Stimulated activated CD4-positive, alpha-beta T cell treated with anti-CD3 and anti-CD28 coated beads, TNF-alpha, amount 100 ng/mL, for 4 hours (primary cell): ENCODE results near the gene PPP1R26.
"Not testable (repeated sequence)": the region's sequence is repeated elsewhere in the genome, so short reads cannot be mapped to it uniquely, and the experiment has no call there.

ENCODE experiments used
- DNase-seq, 3 experiments: peaks; one replicate each; pipeline ENCODE4 v3.0.0-alpha.2; 2020; ENCODE audit warnings: low read depth in 3 of 3

The PPP1R26 gene

GRCh38 chr9:135479469-135480052 is at the start of gene PPP1R26:
Gene PPP1R26, plus strand, starts transcription at chr9:135479782. Its CDS starts 4,729 bp downstream, at chr9:135484511.
- no peak for DNase-seq

GRCh38 chr9:135437259-135437658 is 42.3 kb upstream of the PPP1R26 start:
- DNase-seq = no peak

- DNase-seq = not testable (repeated sequence)
Measured at GRCh38 chr9:135437696-135438095, 41.9 kb upstream of the PPP1R26 start.

- DNase-seq = not testable (repeated sequence)
Measured at GRCh38 chr9:135438581-135439232, 40.9 kb upstream of the PPP1R26 start.

- DNase-seq = not testable (repeated sequence)
Measured at GRCh38 chr9:135439514-135439913, 40.1 kb upstream of the PPP1R26 start.

- no peak for DNase-seq
Measured at GRCh38 chr9:135439916-135440315, 39.7 kb upstream of the PPP1R26 start.

GRCh38 chr9:135440620-135441019 is 39.0 kb upstream of the PPP1R26 start:
- DNase-seq = no peak

GRCh38 chr9:135441105-135442071 is 38.2 kb upstream of the PPP1R26 start:
- not testable (repeated sequence) for DNase-seq

- DNase-seq = no peak
Measured at GRCh38 chr9:135442075-135442474, 37.5 kb upstream of the PPP1R26 start.

- no peak for DNase-seq
Measured at GRCh38 chr9:135443797-135444425, 35.7 kb upstream of the PPP1R26 start.

GRCh38 chr9:135447126-135447525 is 32.5 kb upstream of the PPP1R26 start:
- no peak for DNase-seq

GRCh38 chr9:135448663-135449100 is 30.9 kb upstream of the PPP1R26 start:
- DNase-seq = no peak

GRCh38 chr9:135449532-135449931 is 30.1 kb upstream of the PPP1R26 start:
- not testable (repeated sequence) for DNase-seq

- DNase-seq = no peak
Measured at GRCh38 chr9:135450956-135451355, 28.6 kb upstream of the PPP1R26 start.

GRCh38 chr9:135451909-135452308 is 27.7 kb upstream of the PPP1R26 start:
- DNase-seq = not testable (repeated sequence)

- no peak for DNase-seq
Measured at GRCh38 chr9:135454737-135455136, 24.8 kb upstream of the PPP1R26 start.

- no peak for DNase-seq
Measured at GRCh38 chr9:135455401-135456030, 24.1 kb upstream of the PPP1R26 start.

- DNase-seq = no peak
Measured at GRCh38 chr9:135456436-135457104, 23.0 kb upstream of the PPP1R26 start.

- DNase-seq = not testable (repeated sequence)
Measured at GRCh38 chr9:135458478-135458877, 21.1 kb upstream of the PPP1R26 start.

GRCh38 chr9:135461936-135462335 is 17.6 kb upstream of the PPP1R26 start:
- DNase-seq = no peak

- no peak for DNase-seq
Measured at GRCh38 chr9:135463140-135463539, 16.4 kb upstream of the PPP1R26 start.
